Liver (tissue), 9 donors: Measurements from ENCODE around the gene RAPGEF2. TPM values are rescaled to one million over a fixed set of nuclear protein-coding genes. Genes with fewer than 3 reads are reported as not detected.

Experiments
- DNase-seq: peaks from one replicate; pipeline ENCODE4 v3.0.0-alpha.2; 2017; ENCODE audit warnings: low spot score
- H3K27ac ChIP-seq, 2 donors: one replicate each; pipeline ENCODE4 v1.7.0; 2013; ENCODE audit warnings: inconsistent platforms in 2 of 2, low read length in 2 of 2, control low read depth in 1 of 2, low read depth in 1 of 2, mild to moderate bottlenecking in 1 of 2
- H3K27me3 ChIP-seq, 4 donors: one replicate each; pipeline versions ENCODE4 v1.6.1 to v1.7.0; 2013; ENCODE audit warnings: low read length in 3 of 4, inconsistent platforms in 1 of 4, mild to moderate bottlenecking in 1 of 4, moderate library complexity in 1 of 4; ENCODE audit not compliant: control insufficient read depth in 4 of 4, insufficient read depth in 4 of 4
- H3K36me3 ChIP-seq, 4 donors: one replicate each; pipeline versions ENCODE4 v1.6.1 to v1.7.0; 2013; ENCODE audit warnings: low read length in 3 of 4, mild to moderate bottlenecking in 3 of 4, low read depth in 1 of 4, moderate library complexity in 1 of 4; ENCODE audit not compliant: control insufficient read depth in 4 of 4, insufficient read depth in 3 of 4
- H3K4me1 ChIP-seq, 4 donors: one replicate each; pipeline versions ENCODE4 v1.6.1 to v1.7.0; 2013; ENCODE audit warnings: low read length in 3 of 4, mild to moderate bottlenecking in 3 of 4, moderate library complexity in 1 of 4; ENCODE audit not compliant: control insufficient read depth in 4 of 4, insufficient read depth in 4 of 4
- H3K4me3 ChIP-seq, 3 donors: one replicate each; pipeline versions ENCODE4 v1.6.1 to v1.7.0; 2013; ENCODE audit warnings: low read length in 3 of 3, control low read depth in 1 of 3, low read depth in 1 of 3, mild to moderate bottlenecking in 1 of 3
- H3K9ac ChIP-seq, 2 donors: one replicate each; pipeline ENCODE4 v1.7.0; 2013; ENCODE audit warnings: low read length in 2 of 2, mild to moderate bottlenecking in 2 of 2, moderate library complexity in 2 of 2, control low read depth in 1 of 2, low read depth in 1 of 2
- H3K9me3 ChIP-seq, 4 donors: one replicate each; pipeline versions ENCODE4 v1.6.1 to v1.7.0; 2013; ENCODE audit warnings: low read length in 3 of 4; ENCODE audit not compliant: control insufficient read depth in 4 of 4
- ATF3 ChIP-seq: IDR thresholded peaks from 2 replicates; pipeline ENCODE4 v1.6.1; 2016; ENCODE audit warnings: antibody characterized with exemption
- CTCF ChIP-seq: fragments of 150-350 bp; IDR thresholded peaks from 2 replicates; pipeline ENCODE4 v1.5.1; 2017; ENCODE audit warnings: improper control_type of control experiment, low read depth, low read length; ENCODE audit not compliant: missing input control
- EGR1 ChIP-seq, 2 donors: IDR thresholded peaks; 2 replicates each; pipeline ENCODE4 v1.6.1; 2016 to 2018; ENCODE audit warnings: antibody characterized with exemption in 2 of 2, low read depth in 2 of 2
- FOXA1 ChIP-seq: IDR thresholded peaks from 2 replicates; pipeline ENCODE4 v1.6.1; 2016; ENCODE audit warnings: antibody characterized with exemption
- FOXA2 ChIP-seq: IDR thresholded peaks from 2 replicates; pipeline ENCODE4 v1.6.1; 2016; ENCODE audit warnings: antibody characterized with exemption
- GABPA ChIP-seq, 2 donors: IDR thresholded peaks in 1 of 2; conservative IDR thresholded peaks in 1 of 2; 2 replicates each; pipeline ENCODE4 v1.6.1; 2016; ENCODE audit warnings: antibody characterized with exemption in 2 of 2, mild to moderate bottlenecking in 1 of 2, moderate library complexity in 1 of 2
- HNF4A ChIP-seq, 2 donors: conservative IDR thresholded peaks; 2 replicates each; pipeline ENCODE4 v1.6.1; 2016; ENCODE audit warnings: antibody characterized with exemption in 2 of 2, mild to moderate bottlenecking in 2 of 2
- HNF4G ChIP-seq: IDR thresholded peaks from 2 replicates; pipeline ENCODE4 v1.6.1; 2016; ENCODE audit warnings: antibody characterized with exemption
- JUND ChIP-seq, 2 donors: IDR thresholded peaks; 2 replicates each; pipeline ENCODE4 v1.6.1; 2016; ENCODE audit warnings: antibody characterized with exemption in 2 of 2
- MAX ChIP-seq: IDR thresholded peaks from 2 replicates; pipeline ENCODE4 v1.6.1; 2016; ENCODE audit warnings: antibody characterized with exemption
- NR2F2 ChIP-seq: IDR thresholded peaks from 2 replicates; pipeline ENCODE4 v1.6.1; 2016; ENCODE audit warnings: antibody characterized with exemption
- RAD21 ChIP-seq, 2 donors: IDR thresholded peaks; 2 replicates each; pipeline ENCODE4 v1.6.1; 2016; ENCODE audit warnings: antibody characterized with exemption in 2 of 2, mild to moderate bottlenecking in 2 of 2
- REST ChIP-seq: IDR thresholded peaks from 2 replicates; pipeline ENCODE4 v1.6.1; 2016; ENCODE audit warnings: antibody characterized with exemption, mild to moderate bottlenecking
- SP1 ChIP-seq: IDR thresholded peaks from 2 replicates; pipeline ENCODE4 v1.6.1; 2018; ENCODE audit warnings: antibody characterized with exemption, mild to moderate bottlenecking
- TAF1 ChIP-seq: conservative IDR thresholded peaks from 2 replicates; pipeline ENCODE4 v1.6.1; 2016; ENCODE audit warnings: antibody characterized with exemption, mild to moderate bottlenecking
- ZBTB33 ChIP-seq: IDR thresholded peaks from 2 replicates; pipeline ENCODE4 v1.6.1; 2016; ENCODE audit warnings: antibody characterized with exemption
- WGBS: extraction: QIAGEN DNeasy Blood & Tissue Kit; methylation state at CpG from one replicate; pipeline ENCODE4 v1.1.7; 2013; 5-methylcytosine and 5-hydroxymethylcytosine counted together
- polyA plus RNA-seq, 2 donors: library from polyadenylated mRNA; stranded (reverse) in 1 of 2; unstranded in 1 of 2; fragments of 200-250 nt in 1 of 2; fragments of >200 nt in 1 of 2; fragmentation: Nextera tagmentation in 1 of 2; extraction: Ambion mirVana in 1 of 2; gene quantifications; one replicate each; pipeline versions ENCODE4 v1.2.1 to v1.2.3, GENCODE V29; 2013 to 2015
- total RNA-seq, 2 donors: library from RNA; depleted of rRNA; stranded (reverse); fragments of >200 nt; gene quantifications; one replicate each; pipeline ENCODE4 v1.2.3, GENCODE V29; 2014
- donor health status: healthy.
- donor health status: healthy.
- donor health status: healthy.
- donor health status: healthy.
- donor health status: healthy.

Gene RAPGEF2
- total and polyA plus RNA-seq, 4 donors = 7.3 to 90.4 (median 32.2) TPM

- peak overlapping the region; percentile 51 to 62 for H3K27ac ChIP-seq
- no peaks in the 10 kb centered on the region for H3K36me3 ChIP-seq
- no peak overlapping the region for H3K9ac ChIP-seq
- WGBS = 92% methylated on average over 1 of the region's 1 CpG
- DNase-seq = no peak
- H3K9me3 ChIP-seq = no peaks in the 10 kb centered on the region
- H3K27me3 ChIP-seq = no peaks in the 10 kb centered on the region
- no peak for TF ChIP-seq ATF3
- no peak for TF ChIP-seq REST
- TF ChIP-seq HNF4G = no peak
- TF ChIP-seq MAX = no peak
- TF ChIP-seq NR2F2 = no peak
- TF ChIP-seq HNF4A (conservative IDR thresholded peaks at IDR 0.05) = no peak
- TF ChIP-seq JUND (IDR thresholded peaks at IDR 0.05) = no peak
- TF ChIP-seq SP1 = no peak
- TF ChIP-seq RAD21 (IDR thresholded peaks at IDR 0.05) = no peak
- no peak for TF ChIP-seq TAF1
- no peak for TF ChIP-seq GABPA (IDR thresholded peaks at IDR 0.05 in 1 of 2, conservative IDR thresholded peaks at IDR 0.05 in 1 of 2)
- TF ChIP-seq EGR1 (IDR thresholded peaks at IDR 0.05; ENCODE audit: low read depth in 2 of 2) = no peak
- TF ChIP-seq FOXA1 = no peak
- no peak overlapping the region for H3K4me3 ChIP-seq
- H3K4me1 ChIP-seq = peaks cover 2 to 25% (median 14%) of the 10 kb centered on the region in 4 donors
Measured at GRCh38 chr4:159151689-159152088, 48.8 kb downstream of the RAPGEF2 start.

GRCh38 chr4:159152181-159152580 is 49.3 kb downstream of the RAPGEF2 start:
- no peak for DNase-seq
- 96% methylated on average over 3 of the region's 3 CpGs for WGBS
- no peaks in the 10 kb centered on the region for H3K36me3 ChIP-seq

More at GRCh38 chr4:159152181-159152580, 49.3 kb downstream of the RAPGEF2 start:
- TF ChIP-seq GABPA (IDR thresholded peaks at IDR 0.05 in 1 of 2, conservative IDR thresholded peaks at IDR 0.05 in 1 of 2) = no peak
- TF ChIP-seq SP1 = no peak
- no peak for TF ChIP-seq FOXA2
- TF ChIP-seq CTCF = no peak
- no peak for TF ChIP-seq ATF3
- TF ChIP-seq ZBTB33 = no peak
- no peak overlapping the region for H3K9ac ChIP-seq
- H3K4me1 ChIP-seq = peaks cover 2 to 25% (median 14%) of the 10 kb centered on the region in 4 donors
- no peaks in the 10 kb centered on the region for H3K27me3 ChIP-seq
- no peaks in the 10 kb centered on the region for H3K9me3 ChIP-seq
- H3K27ac ChIP-seq = no peak overlapping the region
- no peak overlapping the region for H3K4me3 ChIP-seq
